ENCODE measurements around the gene CLEC16A.
A peak's percentile ranks its signal among the peaks of the same experiment; 100 is the strongest.

CLEC16A gene

GRCh38 chr16:11045846-11046245 lies 101.5 kb downstream of the CLEC16A start:
- no peak for DNase-seq (ENCODE audit: low spot score)

DNA sequence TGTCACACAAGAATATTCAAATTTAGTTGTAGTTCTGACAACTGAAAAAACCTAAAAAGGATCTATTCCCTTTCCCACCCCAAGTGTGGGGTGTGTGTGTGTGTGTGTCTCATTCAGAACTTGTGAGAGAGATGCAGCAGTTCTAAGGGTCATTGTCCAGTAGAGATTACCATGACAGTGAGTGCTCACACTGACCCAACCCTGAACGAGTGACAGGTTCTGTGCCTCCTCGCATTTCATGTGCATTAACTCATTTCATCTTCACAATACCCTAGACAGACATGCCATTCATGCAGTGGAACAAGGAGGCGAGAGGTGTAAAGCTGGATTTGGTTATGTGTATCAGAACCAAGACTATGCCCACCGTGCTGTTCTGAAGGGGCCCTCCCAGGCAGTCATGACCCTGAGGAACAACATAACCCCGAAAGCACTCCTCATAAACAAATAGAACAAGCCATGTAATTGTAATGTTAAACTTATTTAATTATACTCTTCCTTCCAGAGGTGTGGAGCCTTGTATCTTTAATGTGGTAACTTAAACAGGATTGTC lies 102.1 kb downstream of the CLEC16A start:
- no peak for DNase-seq (ENCODE audit: low spot score)

- DNase-seq (ENCODE audit: low spot score), result peak; percentile 48
These were observed 102.7 kb downstream of the CLEC16A start for GRCh38 chr16:11047057-11047456.

DNA sequence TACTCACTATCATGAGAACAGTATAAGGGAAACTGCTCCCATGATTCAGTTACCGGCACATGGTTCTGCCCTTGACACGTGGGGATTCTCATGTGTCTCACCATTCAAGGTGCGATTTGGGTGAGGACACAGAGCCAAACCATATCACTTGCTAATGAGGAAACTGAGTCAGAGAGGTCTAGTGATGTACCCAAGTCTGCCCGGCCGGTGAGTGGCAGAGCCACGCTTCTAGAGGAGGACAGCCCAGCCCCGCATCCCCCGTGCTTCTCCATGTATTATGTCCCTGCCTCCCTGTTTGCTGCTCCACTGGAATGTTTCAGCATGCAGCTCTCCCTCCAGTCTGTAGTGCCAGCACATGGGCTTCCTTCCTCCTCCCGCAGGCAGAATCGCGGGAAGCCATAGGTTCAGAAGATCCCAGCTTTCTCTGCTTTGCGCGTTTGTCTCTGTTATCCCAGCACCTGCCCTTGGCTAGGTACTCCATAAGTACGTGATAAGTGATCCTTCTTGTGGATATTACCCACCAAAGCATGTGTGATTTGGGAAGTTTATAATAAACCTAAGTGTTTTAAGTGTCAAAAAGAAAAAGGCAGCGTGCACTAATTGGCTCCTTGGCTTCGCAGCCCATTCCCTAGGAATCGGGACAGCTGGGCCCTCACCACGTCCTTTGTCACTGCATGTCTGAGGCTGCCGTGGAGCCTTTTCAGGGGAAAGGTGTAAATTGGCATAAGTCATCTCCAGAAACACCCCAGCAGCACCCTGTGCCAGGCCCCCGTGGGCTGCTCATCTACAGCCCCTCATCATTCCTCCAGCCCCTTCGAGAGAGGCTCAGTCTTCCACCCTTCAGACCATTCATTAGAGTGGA lies 103.8 kb downstream of the CLEC16A start:
- no peak for DNase-seq (ENCODE audit: low spot score)

DNA sequence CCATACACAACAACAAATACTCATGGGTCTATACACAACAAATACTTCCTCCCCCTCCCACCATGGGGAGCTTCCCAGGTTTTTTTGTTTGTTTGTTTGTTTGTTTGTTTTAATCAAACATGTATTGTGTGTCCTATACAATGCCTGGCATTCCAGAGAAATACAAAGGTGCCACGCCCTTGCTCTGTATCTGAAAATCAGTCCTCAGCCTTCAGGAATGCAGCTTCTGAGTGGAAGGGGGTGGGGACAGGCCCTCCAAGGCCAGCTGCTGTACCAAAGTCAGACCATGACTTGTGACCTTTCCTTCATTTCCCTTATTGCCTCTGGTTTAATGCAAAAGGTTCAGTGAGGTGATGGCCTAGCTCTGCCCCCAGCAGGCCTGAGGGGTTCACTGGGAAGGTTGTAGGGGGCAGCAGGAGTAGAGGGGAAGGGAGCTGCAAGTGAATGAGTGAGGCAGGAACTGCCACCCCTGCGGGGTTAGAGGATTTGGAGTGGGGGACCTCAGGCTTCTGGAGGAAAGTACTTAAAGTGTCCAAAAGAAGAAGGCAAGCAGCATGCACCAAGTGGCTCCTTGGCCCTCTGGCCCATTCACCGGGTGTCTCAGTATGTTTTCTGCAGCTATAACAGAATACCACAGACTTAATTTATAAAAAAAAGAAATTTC lies 105.2 kb downstream of the CLEC16A start:
- DNase-seq (ENCODE audit: low spot score), result no peak

- DNase-seq (ENCODE audit: low spot score), result no peak
These were observed 106.2 kb downstream of the CLEC16A start for GRCh38 chr16:11050536-11050935.

DNA sequence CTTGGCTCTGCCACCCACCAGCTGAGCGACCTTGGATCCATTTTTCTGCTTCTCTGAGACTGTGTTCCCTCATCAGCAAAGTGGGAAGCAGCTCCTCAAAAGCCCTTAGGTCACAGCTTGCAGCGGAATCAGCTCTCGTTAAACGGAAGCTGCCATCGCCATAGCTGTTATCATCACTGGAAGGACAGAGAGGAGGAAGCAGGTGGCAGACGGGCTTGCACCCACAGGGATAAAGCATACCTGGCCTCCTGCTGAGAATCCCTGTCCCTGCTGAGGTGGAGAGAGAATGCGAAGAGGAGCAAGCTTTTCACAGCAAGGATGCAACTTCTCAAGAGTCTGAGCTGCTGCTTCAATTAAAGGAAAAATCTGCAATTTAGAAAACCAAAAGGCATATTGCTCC lies 106.6 kb downstream of the CLEC16A start:
- no peak for DNase-seq (ENCODE audit: low spot score)

GRCh38 chr16:11051430-11051829 lies 107.1 kb downstream of the CLEC16A start:
- no peak for DNase-seq (ENCODE audit: low spot score)

- no peak for DNase-seq (ENCODE audit: low spot score)
These were observed 107.8 kb downstream of the CLEC16A start for GRCh38 chr16:11051879-11052808.

GRCh38 chr16:11053916-11054460 lies 109.6 kb downstream of the CLEC16A start:
- no peak for DNase-seq (ENCODE audit: low spot score)

- DNase-seq (ENCODE audit: low spot score), result no peak
These were observed 112.0 kb downstream of the CLEC16A start for GRCh38 chr16:11056090-11056992.

DNA sequence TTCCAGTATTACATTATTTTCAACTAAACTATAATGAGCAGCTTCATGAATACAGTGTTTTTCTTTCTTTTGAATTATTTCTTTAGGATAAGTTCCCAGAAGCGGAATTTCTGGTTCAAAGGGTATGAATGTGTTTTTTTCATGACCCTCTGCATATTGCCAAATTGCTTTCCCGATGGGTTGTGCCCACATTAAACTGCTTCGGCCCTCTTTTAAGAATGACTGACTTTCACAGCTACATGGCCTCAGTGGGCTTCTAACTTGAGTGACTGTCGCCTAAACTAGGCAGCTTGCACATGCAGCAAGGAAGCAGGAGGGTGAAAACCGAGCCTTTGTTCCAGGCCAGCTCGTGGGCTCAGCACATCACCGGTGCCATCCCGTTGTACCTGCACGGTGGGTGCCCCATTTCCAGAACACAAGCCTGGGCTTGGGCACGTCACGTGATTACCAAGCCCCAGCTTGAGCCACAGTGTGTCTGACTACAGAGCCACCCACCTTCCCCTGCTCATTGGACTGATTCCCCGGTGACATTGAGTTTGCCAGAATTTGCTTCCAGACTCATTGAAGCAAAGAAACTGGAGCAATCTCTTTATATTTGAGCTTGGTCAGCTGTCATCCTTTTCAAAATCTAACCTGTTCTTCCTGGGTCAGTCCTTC lies 112.8 kb downstream of the CLEC16A start:
- DNase-seq (ENCODE audit: low spot score), result no peak

GRCh38 chr16:11057711-11058345 lies 113.5 kb downstream of the CLEC16A start:
- no peak for DNase-seq (ENCODE audit: low spot score)

DNA sequence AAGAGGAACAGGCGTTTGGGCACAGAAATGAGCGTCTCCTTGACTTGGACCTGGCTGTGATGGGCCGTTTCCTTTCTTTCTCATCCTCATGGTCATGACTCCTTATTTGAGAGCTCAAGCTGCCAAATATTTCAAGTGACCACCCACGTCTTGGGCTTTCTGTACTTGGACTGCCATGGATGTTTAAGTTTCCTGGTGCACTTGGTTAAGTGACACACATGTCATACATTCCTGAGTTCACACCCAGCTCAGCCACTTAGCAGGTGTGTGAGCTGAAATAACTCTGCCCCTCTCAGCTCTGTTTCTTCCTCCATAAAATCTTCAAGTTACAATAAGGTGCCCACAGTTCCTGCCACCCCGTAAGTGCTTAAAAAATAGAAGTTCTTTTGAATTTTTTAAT lies 114.5 kb downstream of the CLEC16A start:
- DNase-seq (ENCODE audit: low spot score), result no peak

GRCh38 chr16:11059588-11059987 lies 115.2 kb downstream of the CLEC16A start:
- no peak for DNase-seq (ENCODE audit: low spot score)

- no peak for DNase-seq (ENCODE audit: low spot score)
These were observed 116.0 kb downstream of the CLEC16A start for GRCh38 chr16:11060364-11060763.

GRCh38 chr16:11060842-11061241 lies 116.5 kb downstream of the CLEC16A start:
- DNase-seq (ENCODE audit: low spot score), result no peak

- DNase-seq (ENCODE audit: low spot score), result no peak
These were observed 117.4 kb downstream of the CLEC16A start for GRCh38 chr16:11061629-11062270.
